Ectodermal cell (in vitro differentiated cells): ENCODE results near the gene ZNF821.
"Not testable (repeated sequence)": the region's sequence is repeated elsewhere in the genome, so short reads cannot be mapped to it uniquely, and the experiment has no call there.

Experiments
- H3K27ac ChIP-seq: 2 replicates; pipeline ENCODE4 v1.7.0; 2013; ENCODE audit warnings: mild to moderate bottlenecking, low read depth, low read length; ENCODE audit not compliant: insufficient read depth, poor library complexity, severe bottlenecking
- H3K27me3 ChIP-seq: 2 replicates; pipeline ENCODE4 v1.7.0; 2013; ENCODE audit warnings: mild to moderate bottlenecking, low read length; ENCODE audit not compliant: insufficient read depth, control insufficient read depth, poor library complexity, severe bottlenecking
- H3K36me3 ChIP-seq: one replicate; pipeline ENCODE4 v1.7.0; 2013; ENCODE audit warnings: low read length; ENCODE audit not compliant: control insufficient read depth, insufficient read depth
- H3K4me1 ChIP-seq: one replicate; pipeline ENCODE4 v1.7.0; 2013; ENCODE audit warnings: low read length; ENCODE audit not compliant: control insufficient read depth, insufficient read depth
- H3K4me3 ChIP-seq: 2 replicates; pipeline ENCODE4 v1.7.0; 2013; ENCODE audit warnings: low read depth, low read length, control low read depth; ENCODE audit not compliant: insufficient read depth
- H3K9me3 ChIP-seq: 2 replicates; pipeline ENCODE4 v1.7.0; 2013; ENCODE audit warnings: mild to moderate bottlenecking, low read length, moderate library complexity; ENCODE audit not compliant: control insufficient read depth
- WGBS, 2 experiments: methylation state at CpG; one replicate each; pipeline ENCODE4 v1.1.7; 2013; ENCODE audit warnings: missing lambda C conversion rate in 2 of 2; 5-methylcytosine and 5-hydroxymethylcytosine counted together

ZNF821 gene

GRCh38 chr16:71847096-71847495, 36.9 kb downstream of the ZNF821 start:
- WGBS, 2 experiments = 83 to 92% methylated on average over 2 to 3 of the region's 3 CpGs
- peak overlapping the region; percentile 98 for H3K4me3 ChIP-seq
- peaks cover 16% of the 10 kb centered on the region for H3K36me3 ChIP-seq
- H3K27me3 ChIP-seq = no peaks in the 10 kb centered on the region
- H3K9me3 ChIP-seq = no peaks in the 10 kb centered on the region
- no peak overlapping the region for H3K27ac ChIP-seq
- peaks cover 4% of the 10 kb centered on the region for H3K4me1 ChIP-seq

GRCh38 chr16:71846431-71846830, 37.6 kb downstream of the ZNF821 start:
- Histone ChIP-seq H3K9me3 (no peaks in the 10 kb centered on the region), H3K27ac (no peak overlapping the region), H3K36me3 (peaks cover 16% of the 10 kb centered on the region), H3K4me1 (peaks cover 4% of the 10 kb centered on the region), H3K27me3 (no peaks in the 10 kb centered on the region), H3K4me3 (peak overlapping the region; percentile 98)
- WGBS, 2 experiments = 2% methylated on average over 20 of the region's 20 CpGs

- H3K4me1 ChIP-seq = peaks cover 4% of the 10 kb centered on the region
- peak within 1 kb of the TSS; percentile 98 for H3K4me3 ChIP-seq
- H3K27ac ChIP-seq = peak within 1 kb of the TSS; percentile 10
- H3K9me3 ChIP-seq = no peaks in the 10 kb centered on the region
- peaks cover 11% of the 10 kb centered on the region for H3K36me3 ChIP-seq
- 1% methylated on average over 62 of the region's 62 CpGs for whole genome bisulfite sequencing, 2 experiments
- H3K27me3 ChIP-seq = no peaks in the 10 kb centered on the region
Measured at GRCh38 chr16:71845639-71846430, 38.1 kb downstream of the ZNF821 start, which contains the start of gene ATXN1L. TSS of gene ATXN1L (plus strand) at chr16:71845976. CDS start at chr16:71849741, 3,765 bp downstream.

GRCh38 chr16:71843572-71843971, 40.4 kb downstream of the ZNF821 start:
- Histone ChIP-seq H3K9me3 (no peaks in the 10 kb centered on the region), H3K27me3 (no peaks in the 10 kb centered on the region), H3K36me3 (no peaks in the 10 kb centered on the region), H3K27ac (no peak overlapping the region), H3K4me1 (peaks cover 4% of the 10 kb centered on the region), H3K4me3 (no peak overlapping the region)
- WGBS, 2 experiments = 75 to 89% methylated on average over 2 of the region's 2 CpGs

- WGBS, 2 experiments = 81% methylated on average over 7 of the region's 7 CpGs
Measured at GRCh38 chr16:71840052-71840451, 43.9 kb downstream of the ZNF821 start.

GRCh38 chr16:71837150-71837549, 46.8 kb downstream of the ZNF821 start:
- Histone ChIP-seq H3K4me3 (no peak overlapping the region), H3K27ac (no peak overlapping the region), H3K36me3 (no peaks in the 10 kb centered on the region), H3K27me3 (no peaks in the 10 kb centered on the region), H3K4me1 (no peaks in the 10 kb centered on the region), H3K9me3 (no peaks in the 10 kb centered on the region)
- 100% methylated on average over 3 of the region's 3 CpGs for WGBS, 2 experiments

More at GRCh38 chr16:71840052-71840451, 43.9 kb downstream of the ZNF821 start:
- no peak overlapping the region for H3K27ac ChIP-seq
- no peaks in the 10 kb centered on the region for H3K27me3 ChIP-seq
- no peaks in the 10 kb centered on the region for H3K9me3 ChIP-seq
- H3K36me3 ChIP-seq = no peaks in the 10 kb centered on the region
- H3K4me3 ChIP-seq = no peak overlapping the region
- H3K4me1 ChIP-seq = no peaks in the 10 kb centered on the region

GRCh38 chr16:71834291-71834690, 49.7 kb downstream of the ZNF821 start:
- 90 to 91% methylated on average over 3 of the region's 3 CpGs for WGBS, 2 experiments
- Histone ChIP-seq H3K27me3 (no peaks in the 10 kb centered on the region), H3K4me3 (no peak overlapping the region), H3K27ac (no peak overlapping the region), H3K4me1 (no peaks in the 10 kb centered on the region), H3K9me3 (no peaks in the 10 kb centered on the region), H3K36me3 (no peaks in the 10 kb centered on the region)

GRCh38 chr16:71832112-71832511, 51.9 kb downstream of the ZNF821 start:
- H3K9me3 ChIP-seq, H3K4me1 ChIP-seq, H3K4me3 ChIP-seq, H3K27me3 ChIP-seq, H3K27ac ChIP-seq, H3K36me3 ChIP-seq: not testable (repeated sequence)
- WGBS, 2 experiments = 82 to 83% methylated on average over 2 of the region's 2 CpGs

- H3K4me3 ChIP-seq, H3K27me3 ChIP-seq, H3K27ac ChIP-seq, H3K36me3 ChIP-seq, H3K9me3 ChIP-seq, H3K4me1 ChIP-seq: not testable (repeated sequence)
- 91 to 95% methylated on average over 3 of the region's 3 CpGs for WGBS, 2 experiments
Measured at GRCh38 chr16:71831698-71832097, 52.3 kb downstream of the ZNF821 start.

- Histone ChIP-seq H3K4me1 (no peaks in the 10 kb centered on the region), H3K4me3 (no peak overlapping the region), H3K9me3 (no peaks in the 10 kb centered on the region), H3K27me3 (no peaks in the 10 kb centered on the region), H3K27ac (no peak overlapping the region), H3K36me3 (no peaks in the 10 kb centered on the region)
- WGBS, 2 experiments = 88 to 93% methylated on average over 1 to 2 of the region's 2 CpGs
Measured at GRCh38 chr16:71830359-71830758, 53.6 kb downstream of the ZNF821 start.
